Measurements from ENCODE around the gene C2orf72. TPM values are rescaled to one million over a fixed set of nuclear protein-coding genes. Genes with fewer than 3 reads are reported as not detected.
"Not testable (repeated sequence)": the region's sequence is repeated elsewhere in the genome, so short reads cannot be mapped to it uniquely, and the experiment has no call there.

Gene C2orf72
- polyA plus RNA-seq, result 1 to 10 TPM in 2 of 3 donors, under 1 TPM in 1; 0.46 to 5.1 (median 1.3) TPM

DNA sequence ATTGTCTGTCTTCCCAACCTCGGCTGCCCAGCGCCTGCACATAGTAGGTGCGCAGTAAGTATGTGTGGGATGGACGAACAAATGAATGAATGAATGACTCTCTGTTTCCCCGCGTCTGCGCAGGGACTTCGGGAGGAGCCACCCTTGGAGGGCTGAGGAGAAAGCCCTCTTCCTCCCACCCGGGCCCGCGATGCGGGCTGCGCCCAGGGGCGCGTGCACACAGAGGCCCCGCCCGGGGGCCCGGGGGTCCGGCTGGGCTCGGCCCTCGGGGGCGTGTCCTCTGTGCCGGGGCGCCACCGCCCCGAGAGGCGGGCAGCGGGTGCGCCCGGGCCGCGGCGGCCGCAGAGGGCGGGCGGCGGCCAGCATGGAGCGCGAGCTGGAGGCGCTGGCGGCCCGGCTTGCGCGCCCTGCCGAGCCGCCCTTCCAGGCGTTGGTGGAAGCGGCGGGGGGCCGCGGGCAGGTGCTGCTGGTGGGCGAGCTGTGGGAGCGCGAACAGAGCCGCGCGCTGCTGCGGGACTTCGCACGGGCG is at the start of gene C2orf72:
TSS of gene C2orf72 (plus strand) at position 322 of the 529 bp plus-strand sequence. CDS start at position 365, 43 bp downstream.
- H3K27ac ChIP-seq (ENCODE audit: low read depth, low read length), result no peak within 1 kb of the TSS
- 1 to 2% (median 1%) methylated on average over 50 to 58 of the region's 61 CpGs for WGBS, 3 donors

DNA sequence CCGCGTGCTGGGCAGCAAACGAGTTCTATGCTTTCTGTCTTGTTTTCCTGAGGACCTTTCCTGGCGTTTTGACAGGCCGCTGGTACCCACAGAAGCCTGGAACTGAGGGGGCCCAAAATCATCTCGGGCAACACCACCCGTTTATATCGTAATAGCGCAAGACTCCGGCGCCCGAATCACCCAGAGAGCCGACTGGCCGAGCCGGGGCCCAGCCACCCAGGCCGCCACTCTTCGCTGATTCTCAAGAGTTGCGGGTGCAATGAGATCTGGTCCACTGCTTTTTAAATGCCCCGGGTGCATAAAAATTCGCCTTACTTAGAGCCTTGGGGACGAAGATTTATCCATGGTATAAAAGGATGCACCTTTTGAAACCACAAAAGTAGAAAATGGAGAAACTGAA is 47.6 kb upstream of the C2orf72 start:
- no peak overlapping the region for H3K27ac ChIP-seq (ENCODE audit: low read depth, low read length)
- 90 to 94% (median 91%) methylated on average over 21 of the region's 21 CpGs for WGBS, 3 donors

DNA sequence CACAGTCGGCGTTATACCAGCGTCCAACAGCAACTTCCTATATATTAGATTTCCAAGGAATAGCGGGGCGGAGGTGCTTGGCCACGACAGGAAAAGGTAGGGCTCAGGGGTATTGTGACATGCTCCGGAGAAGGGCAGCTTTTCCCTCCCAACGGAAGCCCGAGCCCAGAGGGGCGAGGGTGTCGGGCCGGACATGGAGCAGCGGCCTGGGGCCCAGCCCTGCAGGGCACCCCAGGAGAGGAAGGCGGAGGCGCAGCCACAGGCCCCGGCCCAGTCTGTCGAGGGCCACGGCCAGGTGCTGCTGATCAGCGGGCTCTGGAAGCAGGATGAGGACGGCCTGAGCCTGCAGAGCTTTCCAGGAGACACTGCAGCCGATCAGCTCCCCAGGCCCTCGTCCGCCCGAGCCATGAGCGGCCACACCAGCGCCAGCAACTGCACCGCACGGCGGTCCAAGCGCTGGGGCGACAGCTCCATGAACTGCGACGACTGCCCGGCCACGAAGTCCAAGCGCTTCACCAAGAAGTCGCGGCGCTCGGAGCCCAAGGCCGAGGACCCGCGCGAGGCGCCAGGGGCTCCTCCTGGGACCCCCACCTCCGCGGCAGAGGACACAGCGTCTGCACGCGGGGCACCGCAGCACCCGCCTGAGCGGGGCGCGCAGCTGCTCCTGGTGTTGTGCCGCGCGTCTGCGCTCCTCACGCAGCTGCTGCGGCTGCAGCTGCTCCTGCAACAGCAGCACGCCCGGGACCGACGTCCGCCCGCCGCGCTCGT is 47.0 kb upstream of the C2orf72 start:
- no peak overlapping the region for H3K27ac ChIP-seq (ENCODE audit: low read depth, low read length)
- WGBS, 3 donors, result 39 to 52% (median 39%) methylated on average over 64 to 70 of the region's 70 CpGs

DNA sequence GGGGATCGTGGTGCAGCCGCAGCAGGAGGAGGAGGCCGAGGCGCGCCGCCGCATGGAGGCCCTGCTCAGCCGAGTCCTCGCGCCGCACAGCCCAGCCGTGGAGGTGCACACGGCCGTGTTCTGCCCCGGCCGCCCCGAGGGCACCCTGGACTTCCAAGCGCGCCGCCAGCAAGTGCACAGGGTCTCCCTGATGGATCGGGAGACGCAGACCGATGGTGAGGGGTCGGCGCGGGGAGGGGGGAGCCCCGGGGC is 46.5 kb upstream of the C2orf72 start:
- H3K27ac ChIP-seq (ENCODE audit: low read depth, low read length), result no peak overlapping the region
- WGBS, 3 donors, result 38 to 65% (median 48%) methylated on average over 10 to 27 of the region's 27 CpGs

DNA sequence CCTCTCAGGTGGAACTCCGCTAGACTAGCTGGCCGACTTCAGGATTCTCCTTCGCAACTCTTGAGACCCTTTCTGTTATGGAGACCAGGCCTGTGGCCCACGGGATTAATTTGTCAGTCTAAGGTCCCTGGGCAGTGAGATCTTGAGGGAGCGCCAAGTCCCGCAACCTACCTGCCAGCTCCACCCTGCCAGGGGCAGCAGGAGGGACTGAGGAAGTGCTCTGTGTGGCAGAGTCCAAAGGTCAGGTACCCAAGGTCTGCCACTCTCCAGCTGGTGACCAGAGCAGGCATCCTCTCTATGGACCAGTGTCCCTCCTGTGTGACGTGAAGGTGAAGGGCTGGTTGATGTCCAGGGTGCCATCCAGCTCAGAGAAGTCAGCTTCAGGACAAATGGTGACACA is 45.7 kb upstream of the C2orf72 start:
- 72 to 89% (median 89%) methylated on average over 7 of the region's 7 CpGs for WGBS, 3 donors
- H3K27ac ChIP-seq (ENCODE audit: low read depth, low read length), result no peak overlapping the region

DNA sequence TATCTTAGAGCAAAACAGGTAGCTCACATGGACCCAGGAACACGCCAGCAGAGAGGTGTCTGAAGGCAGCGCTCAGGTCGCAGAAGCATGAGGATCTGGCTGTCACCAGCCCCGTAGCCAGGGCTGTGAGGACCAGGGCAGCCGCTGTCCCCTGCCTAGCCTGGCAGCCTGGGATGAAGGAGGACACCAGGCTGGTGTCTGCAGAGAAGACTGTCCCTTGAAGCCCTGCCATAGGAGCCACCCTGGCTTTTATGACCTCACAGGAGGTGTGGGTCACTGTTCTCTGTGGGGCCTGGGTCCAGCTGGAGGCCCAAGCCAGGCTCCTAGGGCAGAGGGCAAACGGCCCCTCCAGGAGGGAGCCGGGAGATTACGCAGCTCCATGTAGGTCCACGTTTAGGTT is 41.5 kb upstream of the C2orf72 start, which contains the start of gene SPATA3:
TSS of gene SPATA3 (plus strand) at position 301 of the 400 bp plus-strand sequence. CDS start 113 bp downstream, outside the sequence.
- 87 to 89% (median 88%) methylated on average over 9 of the region's 9 CpGs for WGBS, 3 donors
- no peak within 1 kb of the TSS for H3K27ac ChIP-seq (ENCODE audit: low read depth, low read length)

DNA sequence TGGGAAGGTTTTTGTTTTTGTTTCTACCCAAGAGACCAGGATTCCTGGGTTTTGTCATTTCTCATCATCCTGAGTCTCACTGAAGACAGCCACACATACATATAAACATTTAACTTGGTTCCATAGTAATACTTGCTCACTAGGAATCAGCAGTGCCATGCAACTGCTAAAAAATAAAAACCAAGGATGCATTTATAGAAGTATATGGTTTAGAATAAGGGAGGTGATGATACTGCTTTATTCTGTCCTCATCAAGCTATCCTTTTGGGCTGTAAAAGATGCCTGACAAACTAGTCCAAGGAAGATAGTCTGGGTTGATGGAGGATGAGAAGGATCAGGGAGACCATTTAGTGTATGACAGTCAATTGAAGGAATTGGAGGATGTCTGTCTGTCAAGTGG is 40.7 kb upstream of the C2orf72 start:
- H3K27ac ChIP-seq (ENCODE audit: low read depth, low read length), result no peak overlapping the region

DNA sequence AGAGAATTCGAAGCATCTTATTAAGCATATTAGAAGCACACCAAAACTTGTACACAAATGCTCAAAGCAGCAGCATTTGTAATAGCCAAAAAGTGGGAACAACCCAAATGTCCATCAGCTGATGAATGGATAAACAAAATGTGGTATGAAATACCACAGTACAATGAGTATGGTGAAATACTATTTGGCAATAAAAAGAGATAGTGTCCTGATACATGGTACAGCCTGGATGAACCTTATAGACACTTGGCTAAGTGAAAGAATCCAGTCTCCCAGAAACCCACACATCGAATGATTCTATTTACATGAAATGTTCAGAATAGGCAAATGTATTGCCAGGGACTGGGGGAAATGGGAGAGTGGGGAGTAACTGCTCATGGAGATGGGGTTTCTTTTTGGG is 38.4 kb upstream of the C2orf72 start:
- 82 to 88% (median 85%) methylated on average over 2 of the region's 2 CpGs for WGBS, 3 donors
- no peak overlapping the region for H3K27ac ChIP-seq (ENCODE audit: low read depth, low read length)

DNA sequence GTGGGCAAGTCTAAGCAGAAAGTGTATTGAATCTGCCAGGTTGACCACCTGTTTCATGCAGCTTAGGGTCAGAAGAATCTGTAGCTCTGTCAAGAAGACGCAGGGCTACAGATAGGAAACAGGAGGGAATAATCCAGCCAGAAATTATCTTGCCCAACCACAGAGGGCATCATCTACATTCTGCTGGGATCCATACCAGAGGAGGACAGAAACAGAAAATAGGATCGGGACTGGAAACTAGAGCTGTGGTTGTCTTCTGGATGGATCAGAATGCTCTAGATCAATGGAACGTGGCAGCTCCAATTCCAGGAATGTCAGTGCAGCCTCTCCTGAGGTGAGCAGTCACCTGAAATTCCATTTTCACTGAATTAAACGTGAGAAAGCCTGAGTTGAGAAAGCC is 37.8 kb upstream of the C2orf72 start:
- 40 to 73% (median 68%) methylated on average over 4 of the region's 4 CpGs for WGBS, 3 donors
- H3K27ac ChIP-seq (ENCODE audit: low read depth, low read length), result no peak overlapping the region

DNA sequence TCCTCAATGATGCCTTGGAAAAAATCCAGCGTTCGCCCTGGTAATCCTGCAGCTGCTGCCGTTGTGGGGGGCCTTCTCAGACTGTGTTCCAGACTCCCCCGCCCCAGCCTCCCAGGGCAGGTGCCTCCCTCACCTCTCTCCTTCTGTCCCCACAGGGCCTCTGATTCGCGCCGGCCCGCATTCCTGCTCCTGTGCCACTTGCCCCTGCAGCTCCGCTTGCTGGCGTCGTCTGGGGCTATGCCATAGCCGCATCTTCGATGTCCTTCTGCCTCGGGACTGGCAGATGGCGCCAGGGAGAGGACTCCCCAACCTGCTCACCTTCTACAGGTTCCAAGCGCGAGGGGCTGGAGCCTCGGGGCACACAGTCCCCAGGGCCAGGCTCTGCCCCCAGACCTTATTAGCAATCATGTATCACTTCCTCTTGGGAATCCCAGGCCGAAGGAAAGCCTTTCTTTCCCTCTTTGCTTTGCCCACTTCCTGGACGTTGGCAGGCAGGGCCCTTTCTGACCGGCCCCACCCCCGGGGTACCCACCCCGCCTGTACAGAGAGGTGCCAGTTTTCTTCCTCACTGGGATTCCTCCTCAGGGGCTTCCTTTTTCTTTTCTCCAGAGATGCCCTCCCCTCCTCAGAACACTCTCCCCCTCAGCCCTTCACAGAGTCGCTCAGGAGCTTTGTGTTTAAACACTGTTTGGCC is 37.0 kb upstream of the C2orf72 start:
- no peak overlapping the region for H3K27ac ChIP-seq (ENCODE audit: low read depth, low read length)
- 28 to 58% (median 29%) methylated on average over 24 of the region's 24 CpGs for WGBS, 3 donors

DNA sequence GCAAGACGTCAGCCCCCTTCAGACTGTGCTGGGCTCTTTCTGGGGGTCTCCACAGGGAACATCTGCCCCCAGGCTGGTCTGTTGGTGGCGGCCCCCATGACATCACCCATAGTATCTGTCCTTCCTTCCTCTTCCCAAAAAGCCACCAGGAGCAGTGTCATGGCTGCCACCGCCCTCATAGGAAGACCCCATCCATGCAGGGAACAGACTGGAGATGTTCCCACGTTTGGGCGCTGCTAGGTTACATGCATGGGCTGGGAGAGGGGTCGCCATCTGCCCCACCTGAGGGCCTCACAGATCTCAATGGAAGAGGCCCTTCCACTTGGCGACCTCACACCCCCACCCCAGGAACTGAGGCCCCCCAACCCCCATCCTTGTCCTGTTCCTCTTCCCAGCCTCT is 36.3 kb upstream of the C2orf72 start:
- H3K27ac ChIP-seq (ENCODE audit: low read depth, low read length), result no peak overlapping the region
- WGBS, 3 donors, result 70 to 81% (median 79%) methylated on average over 7 of the region's 7 CpGs

DNA sequence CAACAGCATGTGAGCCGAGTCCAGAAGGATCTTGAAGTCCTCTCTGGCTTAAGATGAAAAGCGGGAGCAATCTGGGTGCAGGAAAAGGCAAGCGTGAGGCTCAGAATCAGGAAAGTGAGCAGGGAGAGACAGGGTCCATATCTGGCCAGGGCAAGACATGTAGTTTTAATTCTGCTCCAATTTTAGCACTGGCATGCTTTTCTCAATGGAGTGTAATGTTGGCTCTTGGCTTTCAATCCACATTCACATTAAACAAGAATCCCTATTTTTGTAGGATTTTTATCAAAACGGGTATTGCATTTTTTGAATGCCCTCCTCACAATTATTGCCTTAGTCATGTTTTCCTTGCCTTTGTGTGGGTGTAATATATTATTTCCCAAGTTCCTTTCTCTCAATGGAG is 35.4 kb upstream of the C2orf72 start:
- WGBS, 3 donors, result 51 to 74% (median 55%) methylated on average over 4 of the region's 4 CpGs

DNA sequence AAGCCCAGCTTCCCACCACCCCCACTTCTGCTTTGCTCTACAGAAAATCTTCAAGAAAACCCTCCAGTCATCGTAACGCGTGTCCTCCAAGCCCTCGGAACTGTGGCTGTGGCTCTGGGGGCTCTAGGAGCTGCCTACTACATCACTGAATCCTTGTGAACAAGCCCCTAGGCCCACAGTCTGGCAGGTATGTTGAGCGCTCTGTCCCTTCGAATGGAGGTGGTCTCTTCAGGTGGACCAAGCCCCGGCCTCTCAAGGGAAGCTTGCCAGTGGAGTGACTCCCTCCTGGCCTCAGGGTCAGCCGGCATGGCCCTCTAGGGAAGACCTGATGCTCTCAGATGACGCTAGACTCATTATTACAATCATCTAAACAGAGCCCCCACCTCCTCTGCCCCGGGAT is 34.7 kb upstream of the C2orf72 start:
- no peak overlapping the region for H3K27ac ChIP-seq (ENCODE audit: low read depth, low read length)

More for the DNA sequence above, 35.4 kb upstream of the C2orf72 start:
- no peak overlapping the region for H3K27ac ChIP-seq (ENCODE audit: low read depth, low read length)

DNA sequence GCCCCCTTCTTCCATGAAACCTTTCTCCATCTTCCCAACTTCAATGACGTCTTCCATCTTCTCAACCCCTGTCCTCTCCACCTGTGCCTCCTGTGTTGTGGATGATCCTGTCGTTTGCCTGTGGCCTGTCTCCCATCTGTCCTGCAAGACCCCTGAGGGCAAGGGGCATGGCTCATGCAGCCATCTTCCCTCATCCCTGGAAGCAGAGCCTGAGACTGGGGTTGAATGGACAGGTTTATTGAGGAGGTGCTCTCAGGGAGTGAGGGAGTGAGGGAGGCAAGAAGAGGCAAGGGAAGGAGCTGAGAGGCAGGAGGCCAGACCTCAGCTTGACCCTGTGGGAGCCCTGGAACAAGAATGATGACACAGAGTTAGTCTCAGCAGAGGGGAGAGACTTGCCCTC is 34.1 kb upstream of the C2orf72 start:
- WGBS, 3 donors, result 69 to 83% (median 82%) methylated on average over 2 of the region's 2 CpGs

More for the DNA sequence above, 34.7 kb upstream of the C2orf72 start:
- WGBS, 3 donors, result 86 to 90% (median 88%) methylated on average over 10 of the region's 10 CpGs

DNA sequence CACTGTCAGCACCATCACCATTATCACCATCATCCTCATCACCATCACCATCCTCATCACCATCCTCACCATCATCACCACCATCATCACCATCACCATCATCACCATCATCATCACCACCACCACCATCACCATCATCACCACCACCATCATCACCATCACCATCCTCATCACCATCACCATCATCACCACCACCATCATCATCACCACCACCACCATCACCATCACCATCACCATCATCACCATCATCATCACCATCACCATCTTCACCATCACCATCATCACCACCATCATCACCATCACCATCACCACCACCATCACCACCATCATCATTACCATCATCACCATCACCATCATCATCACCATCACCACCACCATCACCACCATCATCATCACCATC is 32.4 kb upstream of the C2orf72 start:
- not testable (repeated sequence) for H3K27ac ChIP-seq (ENCODE audit: low read depth, low read length)

More for the DNA sequence above, 34.1 kb upstream of the C2orf72 start:
- H3K27ac ChIP-seq (ENCODE audit: low read depth, low read length), result no peak overlapping the region

DNA sequence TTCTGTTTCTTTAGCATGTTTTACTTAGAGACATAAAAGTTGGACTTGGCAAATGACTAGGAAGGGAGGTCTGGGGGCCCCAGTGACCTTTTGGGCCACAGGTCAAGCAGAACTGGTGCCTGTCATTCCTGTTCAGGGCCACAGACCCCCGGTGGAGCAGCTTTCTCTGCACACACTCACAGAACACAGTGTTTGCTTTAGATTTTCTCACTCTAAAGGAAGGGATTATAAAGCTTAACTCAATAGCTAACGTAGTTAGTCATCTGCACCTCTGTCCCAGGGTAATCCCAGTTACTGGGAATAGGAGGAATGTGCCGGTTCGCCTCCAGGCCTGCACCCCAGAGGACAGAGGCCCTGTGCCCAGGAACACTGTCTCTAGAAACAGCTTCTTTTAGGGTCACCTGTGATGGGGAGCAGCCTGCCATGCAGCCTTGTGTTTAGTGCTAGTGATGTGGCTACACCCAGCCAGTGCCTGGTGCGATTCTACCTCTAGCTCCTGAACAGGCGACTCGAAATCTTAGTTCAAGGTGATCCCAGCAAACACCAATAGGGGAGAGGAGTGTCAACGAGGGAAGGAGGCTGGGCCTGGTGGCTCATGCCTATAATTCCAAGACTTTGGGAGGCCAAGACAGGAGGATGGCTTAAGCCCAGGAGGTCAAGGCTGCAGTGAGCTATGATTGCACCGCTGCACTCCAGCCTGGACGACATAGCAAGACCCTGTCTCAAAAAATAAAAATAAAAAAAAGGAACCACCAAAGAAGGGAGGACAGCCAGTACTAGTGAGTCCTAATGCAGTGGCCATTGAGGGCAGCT is 29.8 kb upstream of the C2orf72 start:
- WGBS, 3 donors, result 66 to 74% (median 70%) methylated on average over 10 of the region's 10 CpGs
- no peak overlapping the region for H3K27ac ChIP-seq (ENCODE audit: low read depth, low read length)

DNA sequence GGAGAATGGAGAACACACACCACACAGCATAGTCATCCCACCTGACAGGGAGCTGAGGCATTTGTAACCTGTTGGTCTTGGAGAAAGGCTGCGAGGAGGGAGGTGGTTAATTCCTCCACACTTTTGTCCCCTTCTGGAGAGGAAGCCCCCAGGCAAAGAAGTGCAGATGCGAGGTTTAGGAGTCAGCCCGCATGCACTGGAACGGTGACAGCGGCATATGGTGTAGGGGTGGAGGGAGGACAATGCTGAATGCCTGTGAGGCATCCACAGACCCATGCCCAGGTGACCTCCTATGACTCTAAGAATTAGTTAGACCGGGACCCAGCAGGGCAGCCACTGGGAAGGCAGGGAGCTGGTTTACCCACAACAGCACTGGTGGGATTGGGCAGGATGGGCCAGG is 29.2 kb upstream of the C2orf72 start:
- no peak overlapping the region for H3K27ac ChIP-seq (ENCODE audit: low read depth, low read length)
- WGBS, 3 donors, result 81 to 88% (median 88%) methylated on average over 6 of the region's 6 CpGs

DNA sequence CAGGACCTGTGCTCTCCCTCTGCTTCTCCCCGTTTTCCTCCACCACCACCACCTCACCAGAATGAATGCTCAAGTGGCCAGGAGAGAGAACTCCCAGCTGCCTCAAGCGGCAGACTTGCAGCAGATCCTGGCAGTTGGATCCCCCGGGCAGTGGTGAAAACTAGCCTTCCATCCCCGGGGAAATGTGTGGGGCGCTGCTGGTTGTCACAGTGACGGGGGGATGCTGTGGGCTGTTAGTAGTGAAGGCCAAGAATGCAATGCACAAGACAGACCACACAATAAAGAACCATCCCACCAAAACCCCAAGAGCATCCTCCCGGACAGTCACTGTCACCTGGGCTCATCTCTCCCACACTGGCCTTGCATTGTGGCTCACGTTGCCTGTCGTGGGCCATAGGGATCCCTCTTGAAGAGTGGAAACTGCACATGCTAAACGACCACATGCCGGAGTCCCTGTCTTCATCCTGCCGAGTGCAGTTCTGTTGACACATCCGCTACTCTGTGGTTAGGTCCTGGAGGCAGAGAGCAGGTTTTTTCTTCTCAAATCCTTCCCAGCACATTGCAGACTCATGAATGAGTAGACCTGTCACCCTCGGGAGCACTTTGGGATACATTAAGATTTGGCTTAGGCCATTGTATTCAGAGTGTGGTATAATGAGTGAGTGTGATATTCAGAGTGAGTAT is 27.9 kb upstream of the C2orf72 start:
- WGBS, 3 donors, result 66 to 67% (median 66%) methylated on average over 14 of the region's 14 CpGs
- H3K27ac ChIP-seq (ENCODE audit: low read depth, low read length), result no peak overlapping the region

All from adipose tissue (tissue), 3 donors.